GM19025 (cell line): ENCODE data around the gene ADAMTS2.

ENCODE experiments used
- ATAC-seq: cut with Tn5 transposase; IDR thresholded peaks from one replicate; pipeline ENCODE4 v1.9.1; 2021; ENCODE audit warnings: mild to moderate bottlenecking, low read depth, moderate library complexity; ENCODE audit not compliant: unreplicated experiment

The ADAMTS2 gene

GRCh38 chr5:179065703-179066102, 279.6 kb downstream of the ADAMTS2 start:
- ATAC-seq, result no peak

- no peak for ATAC-seq
Measured at GRCh38 chr5:179061025-179061424, 284.2 kb downstream of the ADAMTS2 start.
